GM08714 (cell line): ENCODE measurements around the gene ETV3.

Source experiments
- H3K4me3 ChIP-seq: fragments of 200-500 bp; sonication (Bioruptor generic); 2 replicates; pipeline ENCODE4 v1.5.1; 2014; ENCODE audit warnings: mild to moderate bottlenecking, low read length, inconsistent platforms
- ZNF274 ChIP-seq: IDR thresholded peaks from 2 replicates; pipeline ENCODE4 v1.6.1; 2012; ENCODE audit warnings: mild to moderate bottlenecking, low read depth, low read length

The ETV3 gene

DNA sequence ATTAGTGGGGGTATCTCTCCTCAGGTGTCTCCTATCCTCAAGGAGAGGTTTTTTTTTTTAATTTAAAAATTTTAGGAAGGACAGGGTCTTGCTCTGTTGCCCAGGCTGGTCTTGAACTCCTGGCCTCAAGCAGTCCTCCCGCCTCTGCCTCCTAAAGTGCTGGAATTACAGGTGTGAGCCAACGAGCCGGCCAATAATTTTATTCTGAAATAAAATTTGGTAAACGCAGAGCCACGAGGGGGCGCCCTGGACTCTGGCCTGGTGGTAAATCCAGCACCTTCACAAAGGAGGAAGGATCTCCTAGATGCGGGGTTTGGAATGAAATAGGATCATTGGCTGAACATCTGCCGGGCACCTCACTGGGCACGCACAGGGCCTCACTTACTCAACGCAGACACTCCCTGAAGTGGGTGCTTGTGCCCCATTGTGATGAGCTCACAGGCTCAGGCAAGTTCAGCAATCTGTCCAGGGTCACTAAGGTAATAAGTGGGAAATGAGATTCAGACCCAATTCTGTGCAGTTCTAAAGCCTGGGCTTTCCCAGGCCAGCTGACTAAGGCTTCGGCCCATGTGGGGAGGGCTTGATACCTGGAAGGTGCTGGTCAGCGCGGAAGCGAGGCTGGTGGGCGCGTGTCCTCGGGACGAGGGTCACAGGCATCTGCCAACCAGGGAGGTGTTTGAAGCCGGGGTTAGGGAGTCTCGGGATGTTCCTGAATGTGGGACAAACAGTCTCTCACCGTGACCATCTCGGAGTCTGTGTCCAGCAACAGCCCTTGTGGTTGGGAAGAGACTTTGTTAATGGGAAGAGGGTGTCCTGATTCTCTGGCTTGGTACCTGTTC lies 32.7 kb upstream of the ETV3 start:
- H3K4me3 ChIP-seq = no peak overlapping the region
- TF ChIP-seq ZNF274 = no peak

DNA sequence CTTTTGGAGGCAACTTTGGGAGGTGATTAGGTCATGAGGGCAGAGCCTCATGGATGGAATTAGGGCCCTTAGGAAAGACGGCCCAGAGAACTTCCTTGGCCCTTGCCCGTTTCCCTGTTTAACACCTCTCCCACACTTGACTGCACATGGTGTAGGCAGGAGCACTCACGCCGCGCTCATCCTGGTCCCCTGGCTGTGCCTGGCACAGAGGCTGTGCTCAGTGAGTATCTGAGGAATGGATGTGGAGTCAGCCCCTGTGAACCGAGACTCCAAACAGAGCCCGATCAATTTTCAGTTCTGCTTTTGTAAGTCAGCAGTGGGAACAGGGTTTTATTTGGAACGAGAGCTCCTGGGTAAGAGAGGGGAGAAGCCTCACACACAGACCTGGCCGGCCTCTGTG lies 29.8 kb upstream of the ETV3 start:
- no peak overlapping the region for H3K4me3 ChIP-seq
- no peak for TF ChIP-seq ZNF274

DNA sequence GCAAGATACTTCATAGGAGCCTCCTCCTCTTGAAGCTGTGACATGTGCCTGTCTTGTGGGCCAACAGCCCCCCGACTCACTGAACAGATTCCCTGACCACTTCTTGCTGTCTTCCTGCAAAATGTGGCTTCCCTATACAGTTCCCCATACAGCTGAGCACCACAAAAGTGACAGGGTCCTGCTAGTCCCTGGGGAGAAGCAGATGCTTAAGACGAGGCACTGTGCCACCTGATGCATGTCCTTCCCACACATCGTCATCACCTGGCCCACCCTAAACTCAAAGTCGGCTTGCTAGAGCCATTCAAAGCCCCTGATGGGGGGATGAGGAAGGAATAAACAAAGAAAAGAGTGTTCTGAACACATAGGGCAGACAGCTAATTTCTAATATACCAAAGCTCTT lies 29.2 kb upstream of the ETV3 start:
- no peak for TF ChIP-seq ZNF274
- no peak overlapping the region for H3K4me3 ChIP-seq

DNA sequence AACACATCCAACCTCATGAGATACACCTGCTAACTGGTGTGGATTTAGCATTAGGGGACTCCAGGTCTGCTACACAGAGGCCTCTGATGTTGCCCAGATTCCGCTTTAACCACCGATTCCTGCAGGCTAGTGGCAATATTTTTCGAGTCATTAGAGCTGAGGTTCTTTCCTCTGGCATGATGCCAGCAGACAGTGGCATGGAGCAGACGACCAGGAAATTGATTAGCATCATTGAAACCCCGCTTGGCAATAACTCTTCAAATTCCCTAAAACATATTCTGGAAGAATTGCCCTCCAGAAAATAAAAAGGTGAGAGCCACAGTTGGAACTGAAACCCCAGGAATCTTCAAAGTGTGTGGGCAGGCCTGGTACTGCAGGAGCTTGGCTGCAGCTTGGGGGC lies 28.4 kb upstream of the ETV3 start:
- no peak overlapping the region for H3K4me3 ChIP-seq
- no peak for TF ChIP-seq ZNF274

DNA sequence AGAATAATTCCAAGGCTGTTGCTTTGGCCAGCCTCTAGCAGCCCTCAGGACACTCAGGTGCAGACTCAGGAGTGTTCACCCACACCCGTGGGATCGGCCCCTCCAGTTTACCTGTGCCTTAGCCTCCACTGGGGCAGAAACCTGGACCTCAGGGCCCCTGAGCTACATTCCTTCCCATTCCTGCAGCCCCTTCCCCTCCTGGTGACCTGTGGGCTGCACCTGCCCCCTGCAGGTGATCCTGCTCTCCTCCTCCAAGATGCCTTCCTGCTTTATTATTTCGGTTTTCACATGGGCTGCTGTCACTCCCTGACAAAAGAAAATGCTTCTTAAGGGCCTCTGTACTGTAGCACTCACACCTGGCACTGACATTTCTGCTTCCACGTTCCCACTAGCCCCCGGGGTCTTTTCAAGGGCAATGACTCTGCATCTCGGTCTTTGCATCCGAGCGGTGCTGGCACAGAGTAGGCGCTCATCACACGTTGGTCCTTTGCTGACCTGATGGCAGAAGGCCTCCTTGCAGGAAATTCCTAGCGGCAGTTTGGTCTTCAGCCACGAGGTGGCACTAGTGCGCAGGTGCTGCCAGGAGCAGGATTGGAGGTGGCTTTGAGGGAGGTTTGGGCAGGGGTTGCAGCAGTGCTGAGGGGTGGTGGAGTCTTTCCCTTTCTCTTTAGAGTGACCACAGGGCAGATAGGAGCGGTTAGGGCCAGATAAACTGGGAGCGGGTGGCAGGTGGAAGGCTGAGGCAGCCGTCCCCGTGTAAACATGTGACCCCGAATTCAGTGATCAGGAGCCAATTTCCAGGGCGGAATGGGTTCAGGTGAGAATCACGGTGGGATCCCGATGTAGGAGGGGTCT lies 25.3 kb upstream of the ETV3 start:
- no peak for TF ChIP-seq ZNF274
- H3K4me3 ChIP-seq = no peak overlapping the region

DNA sequence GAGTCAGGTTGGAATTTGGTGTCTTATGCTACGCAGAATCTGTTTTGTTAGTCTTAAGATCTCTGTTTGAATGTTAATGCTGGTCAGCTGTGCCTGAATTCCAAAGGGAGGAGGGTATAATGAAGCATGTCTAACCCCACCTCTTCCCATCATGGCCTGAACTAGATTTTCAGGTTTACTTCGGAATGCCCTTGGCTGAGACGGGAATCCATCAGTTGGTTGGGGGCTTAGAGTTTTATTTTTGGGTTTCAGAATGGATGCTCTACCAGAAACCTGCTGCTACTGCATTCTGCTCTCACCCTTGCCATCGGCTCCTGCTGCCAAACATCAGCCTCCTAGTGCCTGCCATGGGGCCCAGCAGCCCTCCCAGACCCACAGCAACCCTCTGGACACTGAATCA lies 24.1 kb upstream of the ETV3 start:
- H3K4me3 ChIP-seq = no peak overlapping the region
- no peak for TF ChIP-seq ZNF274

DNA sequence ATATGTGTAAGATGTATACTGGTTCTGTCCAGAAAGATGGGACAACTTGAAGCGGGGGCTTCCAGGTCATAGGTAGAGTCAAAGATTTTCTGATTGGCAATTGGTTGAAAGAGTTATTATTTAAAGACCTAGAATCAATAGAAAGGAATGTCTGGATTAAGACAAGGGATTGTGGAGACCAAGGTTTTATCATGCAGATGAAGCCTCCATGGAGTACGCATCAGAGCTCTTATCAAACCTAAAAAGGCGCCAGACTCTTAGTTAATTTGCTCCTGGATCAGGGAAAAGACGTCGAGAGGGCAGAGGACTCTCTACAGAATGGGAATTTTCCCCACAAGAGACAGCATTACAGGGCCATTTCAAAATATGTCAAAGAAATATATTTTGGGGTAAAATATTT lies 23.7 kb upstream of the ETV3 start:
- no peak for TF ChIP-seq ZNF274
- H3K4me3 ChIP-seq = no peak overlapping the region

DNA sequence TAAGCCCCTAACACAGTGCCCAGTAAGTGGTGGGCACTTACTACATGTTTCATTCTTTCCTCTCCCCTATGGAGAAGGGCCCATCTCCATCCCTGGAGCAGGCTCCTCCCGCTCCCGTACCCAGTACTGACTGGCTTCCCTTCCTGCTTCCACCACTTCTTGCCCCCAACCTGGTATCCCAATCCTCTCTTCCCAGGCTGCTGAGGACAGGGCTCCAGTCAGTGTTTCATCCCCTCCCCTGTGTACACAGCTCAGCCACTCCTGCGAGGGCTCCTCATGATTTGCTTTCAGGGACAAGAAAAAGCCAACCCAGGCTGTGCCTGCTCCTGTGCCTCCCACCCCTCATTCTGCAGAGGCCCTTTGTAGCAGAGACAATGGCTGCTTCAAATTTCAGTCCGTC lies 20.8 kb upstream of the ETV3 start:
- no peak overlapping the region for H3K4me3 ChIP-seq
- no peak for TF ChIP-seq ZNF274

DNA sequence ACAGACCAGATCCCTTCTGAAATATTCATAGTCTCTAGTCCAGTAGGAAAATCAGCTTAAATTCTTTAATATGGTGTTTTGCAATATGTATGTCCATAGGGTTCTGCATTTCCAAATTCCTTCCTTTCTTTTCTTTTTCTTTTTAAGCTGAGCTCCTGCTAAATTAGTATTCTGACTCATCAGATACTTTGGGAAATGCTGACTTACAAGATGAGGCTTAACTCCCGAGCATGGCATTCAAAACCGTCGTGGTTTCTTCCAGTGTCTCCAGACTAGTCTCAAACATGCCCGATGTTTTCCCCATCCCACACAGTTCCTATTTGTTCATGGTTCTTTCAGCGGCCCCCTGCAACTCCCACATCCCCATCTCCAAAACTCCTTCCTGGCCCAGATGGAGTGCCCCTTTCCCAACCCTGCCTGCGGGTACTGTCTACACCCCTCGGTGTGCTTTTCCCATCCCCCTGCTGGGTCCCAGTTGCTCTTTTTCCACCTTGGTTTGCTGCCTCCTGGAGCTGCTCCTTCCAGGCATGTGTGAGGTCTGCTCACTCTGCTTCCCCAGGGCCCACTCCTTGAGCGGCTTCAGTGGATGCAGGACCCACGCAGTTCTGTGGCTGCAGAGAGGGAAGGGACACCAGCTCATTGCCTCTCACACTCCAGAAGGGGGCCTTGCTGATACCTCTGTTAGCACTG lies 19.5 kb upstream of the ETV3 start:
- no peak overlapping the region for H3K4me3 ChIP-seq
- no peak for TF ChIP-seq ZNF274

DNA sequence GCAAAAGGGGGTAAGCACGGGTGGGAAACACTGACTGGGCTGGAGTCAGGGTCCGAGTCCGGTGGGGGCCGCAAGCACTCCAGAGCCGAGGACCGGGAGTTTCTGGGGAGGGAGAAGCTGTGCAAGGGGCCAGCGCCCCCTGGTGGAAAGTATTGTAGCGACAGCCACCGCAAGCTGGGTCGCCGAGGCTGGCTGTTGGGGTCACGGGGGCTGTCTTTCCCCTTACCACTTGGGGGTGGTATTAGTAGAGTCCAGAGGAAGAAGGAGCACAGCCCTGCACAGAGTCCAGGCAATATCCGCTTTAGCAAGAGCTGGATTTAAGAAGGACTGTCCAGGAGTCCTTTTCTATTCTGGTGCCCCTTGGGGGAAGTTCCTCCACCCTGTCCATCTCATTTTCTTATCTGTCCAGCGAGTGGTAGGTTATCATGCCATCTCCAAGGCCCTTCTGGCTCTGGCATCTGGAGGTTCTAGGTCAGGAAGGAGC lies 17.9 kb upstream of the ETV3 start:
- no peak overlapping the region for H3K4me3 ChIP-seq
- no peak for TF ChIP-seq ZNF274

DNA sequence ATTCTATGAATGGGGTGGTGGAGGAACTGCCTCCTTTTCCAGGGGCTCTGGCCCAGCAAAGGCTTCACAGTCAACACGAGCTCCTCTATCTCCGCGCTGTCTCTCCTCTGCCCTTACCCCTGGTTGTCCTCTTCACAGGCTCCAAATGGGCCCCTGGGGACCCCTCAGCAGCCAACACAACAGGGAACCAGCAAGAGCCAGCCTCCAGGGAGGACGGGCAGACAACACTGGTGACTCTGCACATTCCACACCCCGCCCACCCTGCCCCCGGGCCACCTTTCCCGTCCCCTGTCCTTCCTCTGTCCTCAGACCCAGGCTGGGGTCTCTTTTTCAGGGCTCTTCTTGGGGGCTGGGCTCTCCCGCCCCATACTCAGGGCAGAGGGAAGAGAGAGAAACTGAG lies 17.5 kb upstream of the ETV3 start:
- no peak for TF ChIP-seq ZNF274
- no peak overlapping the region for H3K4me3 ChIP-seq

DNA sequence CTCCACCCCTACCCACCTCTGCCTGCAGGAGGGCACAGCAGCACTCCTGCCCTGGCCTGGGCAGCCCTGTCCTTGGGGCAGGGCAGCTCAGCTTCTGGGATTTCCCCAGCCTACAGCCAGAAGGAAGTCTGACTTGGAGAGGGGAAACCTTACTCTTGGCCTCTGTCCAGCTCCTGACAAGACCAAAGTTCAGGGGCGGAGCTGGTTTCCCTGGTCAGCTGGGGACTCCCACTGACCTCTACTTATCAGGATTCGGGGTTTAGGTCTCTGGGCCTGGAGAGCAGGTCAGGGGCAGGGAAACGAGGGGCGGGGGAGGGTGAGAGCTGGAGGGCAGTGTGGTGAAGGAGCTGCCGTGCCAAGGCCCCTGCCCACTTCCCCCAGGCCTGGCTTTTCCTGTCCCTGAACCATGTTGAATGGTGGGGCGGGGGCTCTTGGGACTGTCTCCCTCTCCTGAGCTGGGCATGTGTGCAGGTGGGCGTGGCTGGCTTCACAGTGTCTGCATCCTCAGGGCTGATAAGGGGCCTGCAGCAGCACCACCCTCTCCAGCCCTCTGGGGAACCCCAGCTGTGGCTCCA lies 16.8 kb upstream of the ETV3 start:
- H3K4me3 ChIP-seq = no peak overlapping the region
- no peak for TF ChIP-seq ZNF274

DNA sequence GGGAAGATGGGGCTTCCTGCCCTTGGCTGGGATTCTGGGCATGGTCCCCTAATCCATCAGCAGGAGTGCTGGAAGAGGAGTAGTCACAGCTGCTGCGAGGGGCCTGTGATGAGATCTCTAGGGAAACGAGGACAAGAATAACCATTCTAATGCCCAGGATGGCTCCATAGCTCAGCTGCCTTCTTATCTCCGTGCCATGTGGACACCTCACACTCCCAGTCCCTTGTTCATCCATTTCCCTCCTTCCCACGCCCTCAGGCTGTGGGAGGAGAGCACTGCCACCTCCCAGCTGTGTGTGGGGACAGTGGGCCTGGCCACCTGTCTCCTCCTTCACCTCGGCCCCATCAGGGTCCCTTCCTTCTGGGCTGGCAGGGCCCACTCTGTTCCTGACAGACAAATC lies 16.1 kb upstream of the ETV3 start:
- no peak for TF ChIP-seq ZNF274
- H3K4me3 ChIP-seq = no peak overlapping the region

DNA sequence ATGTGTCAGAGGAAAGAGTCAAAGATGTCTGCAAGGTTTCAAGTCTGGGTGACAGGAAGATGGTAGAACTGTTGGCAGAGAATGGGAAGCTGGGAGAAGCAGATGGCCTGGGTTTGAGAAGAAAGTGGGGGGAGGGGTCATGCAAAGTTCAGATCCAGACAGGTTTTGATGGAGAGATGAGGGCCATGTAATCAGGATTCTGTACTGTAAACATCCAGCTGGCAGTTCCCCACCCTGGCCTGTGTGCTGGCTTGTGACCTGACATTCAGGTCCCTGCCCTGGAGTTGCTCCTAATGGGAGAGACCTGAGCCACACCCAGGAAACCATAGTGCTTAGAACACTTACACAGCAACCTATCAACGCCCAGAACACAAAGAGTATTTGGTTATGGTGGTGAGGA lies 15.6 kb upstream of the ETV3 start:
- no peak overlapping the region for H3K4me3 ChIP-seq
- no peak for TF ChIP-seq ZNF274
